ENCODE data around the gene TBCD.

- TF ChIP-seq ATF2 (tag by site-specific recombination; IDR thresholded peaks at IDR 0.05; ENCODE audit: low read depth) (no peak), CTCF (tag by site-specific recombination; IDR thresholded peaks at IDR 0.05) (no peak), ZNF518A (tag by site-specific recombination; conservative IDR thresholded peaks at IDR 0.05; ENCODE audit: low read depth) (no peak), HOXA7 (CRISPR knock-in tag; IDR thresholded peaks at IDR 0.05; ENCODE audit: borderline replicate concordance) (no peak), ZNF530 (tag by site-specific recombination; IDR thresholded peaks at IDR 0.05; ENCODE audit: low read depth) (no peak), TCF7L2 (IDR thresholded peaks at IDR 0.05; ENCODE audit: borderline replicate concordance, low read depth, low read length) (no peak), ELK4 (IDR thresholded peaks at IDR 0.05; ENCODE audit: borderline replicate concordance, low read depth, low read length) (no peak), ZNF274 (IDR thresholded peaks at IDR 0.05; ENCODE audit: low read length) (no peak), ZNF274 (tag by site-specific recombination; IDR thresholded peaks at IDR 0.05; ENCODE audit: borderline replicate concordance) (no peak), GLIS2 (tag by site-specific recombination; IDR thresholded peaks at IDR 0.05) (no peak), ZNF416 (tag by site-specific recombination; IDR thresholded peaks at IDR 0.05) (no peak), REST (tag by site-specific recombination; IDR thresholded peaks at IDR 0.05) (no peak), PATZ1 (tag by site-specific recombination; IDR thresholded peaks at IDR 0.05) (no peak), YY1 (tag by site-specific recombination; IDR thresholded peaks at IDR 0.05) (no peak), ZNF701 (tag by site-specific recombination; IDR thresholded peaks at IDR 0.05) (no peak)
Measured at GRCh38 chr17:82830249-82830661, 78.4 kb downstream of the TBCD start.

Data from HEK293 (cell line).